Stimulated activated CD8-positive, alpha-beta memory T cell treated with anti-CD3 and anti-CD28 coated beads, Interleukin-15, amount 100 ng/mL, for 1 hour (primary cell): ENCODE measurements around the gene YIPF5.

Source experiments
- DNase-seq: peaks from one replicate; pipeline ENCODE4 v3.0.0-alpha.2; 2020; ENCODE audit warnings: low read depth

Gene YIPF5

GRCh38 chr5:144177548-144177947, 7.1 kb upstream of the YIPF5 start:
- DNase-seq, result no peak

GRCh38 chr5:144173766-144174165, 3.3 kb upstream of the YIPF5 start:
- no peak for DNase-seq

GRCh38 chr5:144169904-144170275, 569 bp downstream of the YIPF5 start:
- no peak for DNase-seq

- DNase-seq, result no peak
These were observed 2.5 kb downstream of the YIPF5 start for GRCh38 chr5:144167998-144168397.

GRCh38 chr5:144166696-144167095, 3.8 kb downstream of the YIPF5 start:
- no peak for DNase-seq

GRCh38 chr5:144162686-144163085, 7.8 kb downstream of the YIPF5 start:
- no peak for DNase-seq

- no peak for DNase-seq
These were observed 13.7 kb downstream of the YIPF5 start for GRCh38 chr5:144156767-144157171.

GRCh38 chr5:144151026-144151425, 19.4 kb downstream of the YIPF5 start:
- DNase-seq, result no peak

- DNase-seq, result no peak
These were observed 25.3 kb downstream of the YIPF5 start for GRCh38 chr5:144144956-144145751.

GRCh38 chr5:144143625-144144024, 26.8 kb downstream of the YIPF5 start:
- no peak for DNase-seq

- no peak for DNase-seq
These were observed 27.7 kb downstream of the YIPF5 start for GRCh38 chr5:144142824-144143162.

- no peak for DNase-seq
These were observed 28.2 kb downstream of the YIPF5 start for GRCh38 chr5:144142139-144142823.

GRCh38 chr5:144141585-144141984, 28.9 kb downstream of the YIPF5 start:
- no peak for DNase-seq

- DNase-seq, result no peak
These were observed 30.9 kb downstream of the YIPF5 start for GRCh38 chr5:144139586-144139985.

GRCh38 chr5:144135113-144135762, 35.2 kb downstream of the YIPF5 start:
- no peak for DNase-seq

- DNase-seq, result no peak
These were observed 36.1 kb downstream of the YIPF5 start for GRCh38 chr5:144134194-144134826.

- DNase-seq, result no peak
These were observed 37.3 kb downstream of the YIPF5 start for GRCh38 chr5:144133050-144133633.

GRCh38 chr5:144131261-144131660, 39.2 kb downstream of the YIPF5 start:
- DNase-seq, result no peak

GRCh38 chr5:144130306-144130705, 40.2 kb downstream of the YIPF5 start:
- DNase-seq, result no peak

- DNase-seq, result no peak
These were observed 41.6 kb downstream of the YIPF5 start for GRCh38 chr5:144128844-144129243.

- no peak for DNase-seq
These were observed 43.8 kb downstream of the YIPF5 start for GRCh38 chr5:144126707-144127106.

- no peak for DNase-seq
These were observed 45.2 kb downstream of the YIPF5 start for GRCh38 chr5:144125163-144125726.
